ENCODE results near the gene AKAIN1.
A peak's percentile ranks its signal among the peaks of the same experiment; 100 is the strongest.

Gene AKAIN1

DNA sequence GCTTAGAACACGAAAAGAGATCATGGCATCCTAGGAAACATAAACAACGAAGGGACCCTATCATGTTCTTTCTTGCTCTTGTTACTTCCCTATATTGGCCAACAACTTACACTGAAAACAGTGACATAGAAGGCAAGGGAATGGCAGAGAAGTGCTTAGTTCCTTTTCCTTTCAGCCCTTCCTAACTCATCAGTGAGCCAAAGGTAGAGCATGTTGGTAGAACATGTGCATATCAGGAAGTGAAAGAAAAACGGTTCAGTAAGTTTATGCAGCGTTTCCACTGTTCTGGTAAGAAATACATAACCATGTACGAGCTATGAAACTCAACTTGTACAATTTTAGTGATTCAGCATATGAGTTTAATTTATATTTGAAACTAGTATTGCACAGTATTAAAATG lies 21.7 kb downstream of the AKAIN1 start:
- Mint-ChIP-seq H3K27me3 (no peaks in the 10 kb centered on the region), H3K4me3 (no peak overlapping the region), H3K4me1 (peaks cover 12% of the 10 kb centered on the region), H3K27ac (no peak overlapping the region), H3K9me3 (peaks cover 8 to 17% of the 10 kb centered on the region in 2 donors)
- ATAC-seq (no peak), DNase-seq (no peak)

DNA sequence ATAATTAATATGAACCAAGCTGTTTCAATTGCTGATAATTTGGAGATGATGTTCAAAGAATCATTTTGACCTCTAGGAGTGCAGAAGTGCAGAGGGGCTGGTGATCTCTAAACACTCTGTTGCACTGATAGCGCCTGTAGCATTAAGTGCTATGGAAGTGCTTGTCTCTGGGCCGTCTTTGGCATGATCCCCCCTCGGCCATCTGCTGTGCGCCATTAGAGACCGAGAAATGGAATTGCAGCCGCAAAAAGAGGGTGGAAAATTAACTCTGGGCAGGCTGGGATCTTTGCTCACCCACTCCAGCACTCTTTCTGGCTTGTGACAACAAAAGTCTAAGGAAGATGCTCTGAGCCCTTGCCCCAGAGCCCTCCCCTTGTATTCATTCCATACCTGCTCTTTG lies 23.4 kb downstream of the AKAIN1 start:
- no peak overlapping the region for H3K4me3 Mint-ChIP-seq
- H3K4me1 Mint-ChIP-seq, result peaks cover 13% of the 10 kb centered on the region
- DNase-seq (no peak), ATAC-seq (no peak)
- H3K9me3 Mint-ChIP-seq, result peaks cover 9 to 22% of the 10 kb centered on the region in 2 donors
- H3K27ac Mint-ChIP-seq, result no peak overlapping the region
- H3K27me3 Mint-ChIP-seq, result no peaks in the 10 kb centered on the region

DNA sequence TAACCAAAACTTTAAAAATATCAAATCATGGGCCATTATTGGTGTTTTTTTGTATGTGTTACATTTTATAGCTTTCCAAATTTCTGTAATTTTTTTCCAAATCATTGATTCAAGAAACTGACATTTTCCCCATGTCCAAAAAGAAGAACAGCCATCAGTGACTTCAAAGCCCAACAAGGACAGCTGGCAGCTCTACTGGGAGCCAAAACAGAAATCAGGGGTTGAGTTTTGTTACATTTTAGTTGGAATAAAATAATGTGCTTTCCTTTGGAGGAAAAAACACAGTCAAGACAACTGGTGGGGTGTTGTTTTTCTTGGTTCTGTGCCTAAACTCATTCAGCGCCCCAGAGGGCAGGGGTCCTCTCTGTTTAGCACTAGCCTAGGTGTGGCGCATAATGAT lies 23.8 kb downstream of the AKAIN1 start:
- no peaks in the 10 kb centered on the region for H3K27me3 Mint-ChIP-seq
- ATAC-seq (no peak), DNase-seq (no peak)
- H3K4me1 Mint-ChIP-seq, result peaks cover 13% of the 10 kb centered on the region
- H3K27ac Mint-ChIP-seq, result no peak overlapping the region
- H3K9me3 Mint-ChIP-seq, result peaks cover 9 to 26% of the 10 kb centered on the region in 2 donors
- H3K4me3 Mint-ChIP-seq, result no peak overlapping the region

DNA sequence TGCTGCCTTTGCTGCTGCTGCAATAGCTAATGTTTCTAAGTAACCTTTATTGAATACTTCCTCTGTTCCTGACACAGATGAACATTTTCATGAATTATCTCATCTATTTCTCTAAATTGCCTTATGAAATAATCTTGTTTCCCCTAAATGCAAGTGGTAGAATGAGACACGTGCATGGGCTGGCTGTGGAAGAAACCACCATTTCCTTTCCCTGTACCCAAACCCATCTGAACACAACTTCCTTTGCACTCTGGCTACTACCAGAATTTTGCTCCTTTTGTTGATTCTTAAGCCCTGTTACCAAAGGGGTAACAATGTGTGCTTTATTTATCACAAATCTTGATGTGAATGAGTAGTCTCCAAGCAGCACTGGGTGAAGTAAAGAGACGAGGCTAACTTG lies 29.2 kb downstream of the AKAIN1 start:
- H3K27ac Mint-ChIP-seq, result peak overlapping the region in 1 of 2 donors; percentile 95
- peak; percentile 90 for ATAC-seq
- no peaks in the 10 kb centered on the region for H3K27me3 Mint-ChIP-seq
- peaks cover 15 to 26% of the 10 kb centered on the region in 2 donors for H3K9me3 Mint-ChIP-seq
- peaks cover 29% of the 10 kb centered on the region for H3K4me1 Mint-ChIP-seq
- DNase-seq, result peak in 1 of 2 donors; percentile 43
- peak overlapping the region; percentile 40 to 41 for H3K4me3 Mint-ChIP-seq

DNA sequence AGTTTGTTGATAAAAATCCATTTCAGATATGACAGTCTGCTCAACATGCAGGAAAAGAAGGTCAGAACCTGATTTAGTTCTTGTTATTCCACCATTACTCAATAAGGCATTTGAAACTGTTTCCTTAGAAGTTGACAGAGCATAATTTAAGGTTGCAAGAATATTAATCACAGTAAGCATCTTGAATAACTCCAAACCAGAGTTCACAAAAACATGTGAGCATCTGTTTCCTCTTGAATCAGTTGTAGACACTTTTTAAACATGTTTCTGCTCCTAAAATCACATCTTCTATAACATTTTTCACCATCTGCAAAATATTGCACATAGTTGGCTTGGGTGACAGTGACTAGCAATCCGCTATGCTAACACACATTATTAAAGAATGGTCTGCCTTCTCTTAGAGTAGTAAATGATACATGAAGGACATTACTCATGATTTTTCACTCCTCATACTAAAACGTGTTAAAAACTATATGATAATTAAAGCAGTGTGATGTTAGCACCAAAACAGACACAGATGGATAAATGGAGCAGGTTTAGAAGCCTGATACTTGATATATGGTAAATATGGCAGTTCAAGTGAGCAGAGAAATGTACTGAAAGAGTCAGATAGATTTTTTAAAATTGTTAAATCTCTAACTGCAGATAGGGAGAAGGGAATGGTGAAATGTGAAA lies 30.3 kb downstream of the AKAIN1 start:
- H3K27ac Mint-ChIP-seq, result peak overlapping the region in 1 of 2 donors; percentile 73
- DNase-seq (no peak), ATAC-seq (no peak)
- H3K9me3 Mint-ChIP-seq, result peaks cover 12 to 22% of the 10 kb centered on the region in 2 donors
- no peaks in the 10 kb centered on the region for H3K27me3 Mint-ChIP-seq
- H3K4me1 Mint-ChIP-seq, result peaks cover 29% of the 10 kb centered on the region
- no peak overlapping the region for H3K4me3 Mint-ChIP-seq

DNA sequence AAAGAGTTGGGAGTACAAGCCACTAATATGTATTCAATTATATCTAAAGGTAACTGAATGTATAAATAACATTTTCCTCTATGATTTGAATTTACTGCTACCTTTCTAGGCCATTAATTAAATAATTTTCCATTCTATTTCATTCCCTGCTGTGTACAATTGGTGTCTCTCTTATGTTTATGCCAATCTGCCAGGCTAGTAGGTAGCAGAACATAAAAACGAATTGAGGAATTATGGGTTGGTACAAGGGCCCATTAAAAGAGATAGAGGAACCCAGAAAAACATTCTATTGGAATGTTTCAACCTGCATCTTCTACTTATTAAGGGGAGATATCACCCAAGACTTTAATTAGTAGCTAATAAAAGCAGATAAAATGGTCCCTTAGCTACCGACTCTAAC lies 32.2 kb downstream of the AKAIN1 start:
- peaks cover 36% of the 10 kb centered on the region for H3K4me1 Mint-ChIP-seq
- H3K27ac Mint-ChIP-seq, result no peak overlapping the region
- DNase-seq (no peak), ATAC-seq (no peak)
- H3K4me3 Mint-ChIP-seq, result no peak overlapping the region
- peaks cover 5 to 7% of the 10 kb centered on the region in 2 donors for H3K9me3 Mint-ChIP-seq
- H3K27me3 Mint-ChIP-seq, result no peaks in the 10 kb centered on the region

DNA sequence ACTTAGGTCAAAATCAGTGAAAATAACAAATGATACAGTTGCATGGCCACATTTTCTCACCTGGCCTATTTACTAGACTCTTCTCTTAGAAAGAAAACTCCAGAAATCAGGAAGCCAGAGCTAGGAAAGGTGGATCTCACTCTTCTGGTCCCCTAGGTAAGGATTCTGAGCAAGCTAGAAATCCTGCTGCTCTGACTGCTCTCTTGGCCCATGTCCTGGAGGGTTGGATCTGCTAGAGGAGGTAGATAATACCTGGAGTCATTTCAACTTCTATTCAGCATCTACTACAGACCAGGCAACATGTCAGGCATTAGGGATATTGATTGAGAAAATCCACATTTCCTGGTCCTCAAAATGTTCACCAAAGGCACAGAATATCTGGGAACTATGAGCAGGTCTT lies 34.9 kb downstream of the AKAIN1 start:
- ATAC-seq (no peak), DNase-seq (no peak)
- Mint-ChIP-seq H3K4me3 (no peak overlapping the region), H3K4me1 (peaks cover 44% of the 10 kb centered on the region), H3K27me3 (no peaks in the 10 kb centered on the region), H3K27ac (no peak overlapping the region), H3K9me3 (peaks cover 0 to 9% of the 10 kb centered on the region in 2 donors)

DNA sequence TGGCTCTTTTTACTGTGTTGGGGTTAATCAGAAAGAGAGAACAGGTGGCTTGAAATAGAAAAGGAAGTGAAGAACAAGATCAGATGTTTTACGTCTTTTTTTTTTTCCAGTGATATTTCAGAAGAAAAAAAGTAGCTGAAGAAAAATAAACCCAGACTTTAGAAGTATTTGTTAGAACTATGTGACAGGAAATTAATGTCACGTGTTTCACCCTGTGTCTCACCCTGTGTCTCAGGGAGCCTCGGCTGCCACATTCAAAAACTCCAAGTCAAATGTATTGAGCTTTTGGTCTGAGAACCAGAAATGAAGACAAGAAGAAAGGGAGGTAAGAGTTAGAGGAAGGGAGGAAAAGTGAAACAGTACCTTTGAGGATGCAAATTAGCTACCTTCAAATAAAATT lies 38.0 kb downstream of the AKAIN1 start:
- Mint-ChIP-seq H3K4me3 (peak overlapping the region; percentile 22 to 73), H3K27ac (peak overlapping the region in 1 of 2 donors; percentile 87), H3K27me3 (no peaks in the 10 kb centered on the region), H3K4me1 (peaks cover 34% of the 10 kb centered on the region), H3K9me3 (peaks cover 0 to 6% of the 10 kb centered on the region in 2 donors)
- ATAC-seq, result no peak
- DNase-seq, result no peak

DNA sequence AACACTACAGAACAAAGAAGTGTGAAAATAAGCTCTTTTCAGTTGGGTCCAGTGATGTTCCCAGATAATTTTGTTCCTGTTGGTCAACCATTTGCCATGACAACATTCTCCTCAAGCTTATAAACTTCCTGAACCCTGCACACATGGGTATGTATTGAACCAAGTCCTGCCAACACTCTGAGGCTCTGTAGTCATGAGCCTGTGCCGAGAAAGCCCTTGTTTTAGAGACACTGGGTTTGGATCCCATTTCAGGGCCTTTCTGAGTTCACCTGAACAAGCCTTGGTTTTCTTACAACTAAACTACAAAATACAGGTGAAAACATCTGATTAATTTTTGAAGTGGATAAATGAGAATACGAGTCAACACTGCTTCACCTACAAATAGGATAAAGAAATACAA lies 38.5 kb downstream of the AKAIN1 start:
- Mint-ChIP-seq H3K4me1 (peaks cover 34% of the 10 kb centered on the region), H3K27me3 (no peaks in the 10 kb centered on the region), H3K4me3 (no peak overlapping the region), H3K27ac (peak overlapping the region; percentile 67 to 87), H3K9me3 (peaks cover 0 to 6% of the 10 kb centered on the region in 2 donors)
- DNase-seq, result no peak
- peak; percentile 39 for ATAC-seq

DNA sequence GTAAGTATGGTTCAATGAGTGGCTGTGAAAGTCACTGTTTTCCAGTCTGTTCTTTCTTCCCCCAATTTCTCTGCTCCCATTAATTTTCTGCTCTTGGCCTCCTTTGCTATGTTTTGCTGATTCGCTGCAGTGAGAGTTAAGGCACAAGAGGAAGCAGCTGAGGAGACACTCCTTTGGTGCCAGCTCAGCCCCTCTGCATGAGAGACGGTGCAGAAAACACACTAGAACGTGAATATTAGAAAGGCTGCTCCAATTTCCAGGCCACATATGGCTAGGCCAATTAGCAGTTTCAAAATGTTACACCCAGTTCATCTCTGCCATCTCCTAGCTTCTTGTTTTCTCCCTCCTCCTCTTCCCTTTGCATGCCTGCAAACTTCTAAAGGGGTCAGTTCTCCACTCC lies 38.9 kb downstream of the AKAIN1 start:
- H3K27ac Mint-ChIP-seq, result peak overlapping the region; percentile 67 to 87
- peaks cover 34% of the 10 kb centered on the region for H3K4me1 Mint-ChIP-seq
- H3K27me3 Mint-ChIP-seq, result no peaks in the 10 kb centered on the region
- ATAC-seq (peak; percentile 55), DNase-seq (no peak)
- H3K4me3 Mint-ChIP-seq, result no peak overlapping the region
- H3K9me3 Mint-ChIP-seq, result peaks cover 0 to 6% of the 10 kb centered on the region in 2 donors

DNA sequence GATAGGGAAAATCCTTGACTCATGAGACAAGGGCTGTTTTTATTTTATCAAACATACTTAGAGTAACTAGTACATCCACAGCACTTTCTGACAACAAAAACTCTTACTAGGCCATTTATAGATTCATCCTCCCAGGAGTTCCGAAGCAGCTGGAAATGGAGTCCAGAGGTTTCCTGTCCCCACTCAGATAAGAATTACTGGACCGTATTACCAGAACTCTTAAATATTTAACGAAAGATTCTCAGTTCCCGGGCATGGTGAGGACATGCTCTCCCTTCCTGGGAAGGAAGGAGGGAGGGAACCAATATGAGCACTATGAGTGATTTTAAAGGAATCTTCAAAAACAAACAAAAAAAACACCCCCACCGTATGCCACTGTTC lies 41.2 kb downstream of the AKAIN1 start:
- no peak overlapping the region for H3K4me3 Mint-ChIP-seq

DNA sequence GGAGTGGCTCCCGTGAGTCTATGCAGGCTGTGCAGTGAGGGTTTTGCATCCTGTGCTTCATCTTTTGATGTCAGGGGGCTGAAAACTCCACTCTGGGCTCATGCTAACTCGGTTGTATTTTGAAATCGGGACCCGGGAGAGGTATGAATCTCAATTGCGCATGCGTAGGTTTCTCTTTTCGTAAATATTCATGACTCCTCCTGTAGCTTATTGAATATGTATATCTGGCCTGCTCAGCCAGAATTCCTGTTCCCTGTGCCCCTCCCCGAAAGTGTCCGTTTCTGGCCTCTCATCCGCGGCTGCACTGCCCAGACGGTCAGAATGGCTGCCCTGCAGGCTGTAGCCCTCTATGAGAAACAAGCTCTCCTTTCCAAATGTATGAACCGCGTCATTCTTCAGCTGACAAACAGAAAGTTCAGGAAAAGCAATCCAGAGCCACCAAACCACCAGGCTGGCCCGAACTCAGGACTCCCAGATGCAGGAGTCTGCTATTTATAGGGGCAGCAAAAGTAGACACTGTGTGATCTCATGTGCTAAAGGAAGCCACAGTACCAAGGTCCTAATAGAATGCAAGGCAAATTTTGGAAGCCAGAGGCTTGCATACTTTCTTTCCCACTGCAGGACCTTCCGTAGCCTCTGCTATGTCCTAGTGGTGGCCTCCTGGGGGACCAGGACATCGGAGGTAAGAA lies 41.7 kb downstream of the AKAIN1 start:
- Mint-ChIP-seq H3K27me3 (no peaks in the 10 kb centered on the region), H3K9me3 (peaks cover 9 to 14% of the 10 kb centered on the region in 2 donors), H3K27ac (peak overlapping the region in 1 of 2 donors; percentile 80), H3K4me1 (peaks cover 31% of the 10 kb centered on the region), H3K4me3 (no peak overlapping the region)
- no peak for DNase-seq
- ATAC-seq, result no peak

More for the DNA sequence above, 41.2 kb downstream of the AKAIN1 start:
- Mint-ChIP-seq H3K27ac (no peak overlapping the region), H3K9me3 (peaks cover 9 to 14% of the 10 kb centered on the region in 2 donors), H3K27me3 (no peaks in the 10 kb centered on the region), H3K4me1 (peaks cover 34% of the 10 kb centered on the region)
- DNase-seq (no peak), ATAC-seq (no peak)

DNA sequence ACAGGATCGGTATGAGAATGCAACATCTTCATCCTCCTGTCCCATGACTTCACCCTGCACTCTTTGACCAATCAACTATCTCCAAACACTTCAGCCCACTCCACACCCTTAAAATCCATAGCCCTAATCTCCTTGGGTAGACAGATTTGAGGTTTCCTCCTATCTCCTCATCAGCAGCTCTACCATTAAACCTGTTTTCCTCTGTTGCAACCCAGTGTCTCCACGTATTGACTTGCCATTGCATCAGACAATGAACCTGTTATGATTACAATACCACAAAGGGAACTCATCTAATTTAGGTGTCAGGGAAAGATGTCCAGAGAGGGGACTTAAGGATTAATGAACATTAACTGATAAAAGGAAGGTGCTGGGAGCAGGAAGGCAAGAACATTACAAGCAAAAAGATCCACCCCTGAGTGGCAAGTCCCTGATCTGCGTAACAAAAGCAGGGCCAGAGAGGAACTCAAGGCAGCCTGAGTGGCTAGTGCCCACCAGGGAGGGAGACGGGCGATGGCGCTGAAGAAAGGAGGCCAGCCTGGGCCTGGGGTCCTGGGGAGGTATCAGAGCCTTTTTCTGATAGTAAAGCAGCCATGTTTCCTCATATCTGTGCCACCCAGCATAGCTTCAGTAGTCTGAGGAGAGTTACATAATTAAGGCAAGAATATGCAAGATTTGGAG lies 44.6 kb downstream of the AKAIN1 start:
- Mint-ChIP-seq H3K4me3 (no peak overlapping the region), H3K9me3 (peaks cover 8 to 11% of the 10 kb centered on the region in 2 donors), H3K27me3 (no peaks in the 10 kb centered on the region), H3K27ac (peak overlapping the region; percentile 81 to 97), H3K4me1 (peaks cover 4% of the 10 kb centered on the region)
- ATAC-seq, result peak; percentile 67
- no peak for DNase-seq

DNA sequence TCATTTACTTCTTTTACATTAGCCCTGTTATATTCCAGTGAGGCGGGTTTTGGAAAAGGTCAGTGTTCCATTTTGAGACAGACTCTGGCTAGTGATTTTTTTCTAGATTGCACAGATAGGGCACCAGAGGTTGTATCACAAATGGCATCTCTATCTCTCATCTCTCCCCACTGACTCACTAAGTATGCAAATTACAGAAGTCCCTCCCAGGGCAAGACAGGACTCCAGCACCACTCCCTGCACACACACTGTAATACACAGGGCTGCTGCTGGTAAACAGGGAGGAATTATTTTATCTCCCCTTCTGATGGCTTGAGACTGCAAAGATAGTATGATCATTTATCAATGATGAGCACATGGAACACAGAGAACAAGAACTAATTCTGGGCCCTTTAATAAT lies 46.2 kb downstream of the AKAIN1 start:
- Mint-ChIP-seq H3K27ac (no peak overlapping the region), H3K4me3 (no peak overlapping the region), H3K9me3 (peaks cover 8 to 14% of the 10 kb centered on the region in 2 donors), H3K4me1 (no peaks in the 10 kb centered on the region), H3K27me3 (no peaks in the 10 kb centered on the region)
- ATAC-seq, result peak; percentile 79
- no peak for DNase-seq

DNA sequence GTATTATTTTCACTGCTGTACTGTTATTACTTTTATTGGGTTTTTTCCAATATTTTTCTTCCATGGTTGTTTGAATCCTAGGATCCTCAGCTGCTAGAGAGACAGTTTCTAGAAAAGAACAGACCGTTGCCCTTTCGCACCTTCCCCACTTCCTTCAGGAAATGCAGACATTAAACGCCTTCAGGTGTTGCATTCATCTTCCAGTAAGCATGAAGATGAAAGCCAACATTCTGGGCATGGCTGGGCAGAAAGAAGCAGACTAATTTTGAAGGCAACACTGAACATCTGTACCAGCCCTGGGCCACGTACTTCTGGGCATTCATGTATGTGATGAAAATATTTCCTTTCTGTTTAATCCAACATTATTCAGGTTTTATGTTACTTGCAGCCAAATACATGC lies 51.0 kb downstream of the AKAIN1 start:
- DNase-seq (no peak), ATAC-seq (no peak)
- Mint-ChIP-seq H3K27ac (no peak overlapping the region), H3K4me1 (no peaks in the 10 kb centered on the region), H3K9me3 (peaks cover 0 to 6% of the 10 kb centered on the region in 2 donors), H3K4me3 (no peak overlapping the region), H3K27me3 (no peaks in the 10 kb centered on the region)
